GM18951 (cell line): ENCODE data around the gene ZCWPW2.

Experiments used
- POLR2A ChIP-seq: IDR thresholded peaks from 4 replicates; pipeline ENCODE4 v1.6.1; 2011; ENCODE audit warnings: mild to moderate bottlenecking; ENCODE audit not compliant: insufficient read length, insufficient read depth; ENCODE audit errors: extremely low read depth
- in situ Hi-C: fragments of 300-500 bp; cut with MboI; formaldehyde crosslinking; loops from one replicate; pipeline ENCODE4 v1.12.0; 2022; ENCODE audit warnings: low sequenced_read_pairs, mixed read lengths, inconsistent platforms; ENCODE audit not compliant: unreplicated experiment

Gene ZCWPW2

DNA sequence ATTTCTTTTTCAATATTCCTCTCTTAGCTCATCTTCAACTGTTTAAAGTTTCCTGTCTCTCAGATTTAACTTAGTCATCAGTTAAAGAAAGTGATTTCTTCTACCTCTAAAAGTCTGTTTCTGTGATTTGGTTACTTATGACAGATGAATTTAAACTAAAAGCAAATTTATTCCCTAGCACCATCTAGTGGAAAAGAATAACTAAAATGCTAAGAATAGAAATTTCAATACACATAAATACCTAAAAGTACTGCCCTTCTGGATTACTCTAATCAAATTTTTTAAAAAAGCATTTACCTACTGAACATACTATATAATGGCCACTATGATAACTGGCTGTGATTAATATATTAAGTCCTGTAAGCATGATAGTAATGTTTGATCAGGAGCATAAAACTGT, 14.0 kb upstream of the ZCWPW2 start:
- no peak for TF ChIP-seq POLR2A
- in situ Hi-C loops, result loop anchor here (10.0 kb wide), 1 partner anchor 620 kb away; no protein-coding TSS in a partner anchor

DNA sequence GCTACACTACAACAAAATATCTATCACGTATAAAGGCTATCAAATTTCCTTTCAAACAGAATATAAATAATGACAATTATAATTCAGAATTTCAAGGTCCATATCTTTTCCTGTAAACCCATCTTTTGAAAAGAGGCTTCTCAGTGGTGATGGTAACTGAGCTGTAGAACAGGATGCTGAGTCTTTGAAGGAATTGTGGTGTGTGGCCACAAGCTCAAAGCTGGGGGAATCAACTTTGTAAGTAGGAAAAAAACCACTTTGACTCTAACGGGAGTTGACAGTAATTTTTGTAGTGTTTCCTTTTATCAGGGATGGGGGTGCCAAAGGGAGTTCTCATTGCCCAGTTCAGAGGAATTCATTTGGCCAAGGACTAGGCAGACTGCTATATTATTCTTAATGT, 13.3 kb upstream of the ZCWPW2 start:
- TF ChIP-seq POLR2A, result no peak
- in situ Hi-C loops, result loop anchor here (10.0 kb wide), 1 partner anchor 620 kb away; no protein-coding TSS in a partner anchor

DNA sequence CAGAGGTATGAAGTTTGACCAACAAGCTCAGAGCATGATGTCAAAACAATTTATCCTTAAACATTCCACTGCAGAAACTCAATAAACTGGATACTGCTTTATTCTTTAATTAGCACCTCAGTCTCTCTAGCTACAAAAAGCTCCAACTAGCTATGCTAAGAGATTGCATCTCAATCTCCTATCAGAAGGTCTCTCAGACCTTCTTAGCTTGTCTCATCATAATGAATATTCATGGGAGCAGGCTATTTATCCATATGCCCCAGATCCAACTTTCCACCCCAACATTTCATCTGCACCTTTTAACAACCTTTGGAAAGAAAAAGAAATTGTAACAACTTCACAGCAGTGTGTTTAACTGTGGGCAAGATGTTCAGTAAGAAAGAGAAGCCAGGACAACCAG, 11.3 kb upstream of the ZCWPW2 start:
- no peak for TF ChIP-seq POLR2A
- in situ Hi-C loops, result loop anchor here (10.0 kb wide), 1 partner anchor 622 kb away; no protein-coding TSS in a partner anchor

DNA sequence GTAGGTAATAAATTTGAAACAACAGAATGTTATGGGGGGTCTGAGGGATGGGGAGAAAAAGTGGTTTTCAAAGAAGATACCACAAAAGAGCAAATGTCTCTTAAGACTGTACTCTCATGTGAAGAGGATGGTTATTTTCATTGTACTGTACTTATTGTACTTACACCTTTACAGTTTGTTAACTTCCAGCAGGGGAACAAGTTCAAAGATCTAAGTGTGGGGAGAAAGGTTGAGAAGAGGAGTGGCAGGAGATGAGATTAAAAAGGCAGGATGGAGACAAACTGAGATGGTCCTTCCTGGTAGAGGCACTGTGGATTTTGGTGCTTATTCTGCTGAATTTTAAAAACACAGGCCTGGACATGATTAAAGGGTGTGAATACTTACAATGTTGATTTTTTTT, 5.4 kb upstream of the ZCWPW2 start:
- TF ChIP-seq POLR2A, result no peak
- in situ Hi-C loops, result no loop called here

DNA sequence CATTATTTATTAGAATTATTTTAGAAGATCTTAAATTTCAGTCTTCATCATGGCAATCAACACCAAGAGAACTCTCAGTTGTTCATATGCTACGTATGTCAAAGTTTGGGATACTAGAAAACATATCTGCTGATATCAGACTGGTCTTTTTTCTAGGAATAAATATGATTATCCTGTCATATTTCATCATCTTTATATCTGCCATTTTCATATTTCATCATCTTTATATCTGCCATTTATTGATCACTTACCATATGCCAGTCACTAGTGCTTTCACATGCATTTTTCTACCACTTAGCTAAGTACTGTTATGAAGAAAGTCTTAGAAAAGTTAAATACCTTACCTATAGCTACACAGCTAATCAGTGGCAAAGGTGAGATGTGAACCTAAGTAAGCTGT, 2.8 kb upstream of the ZCWPW2 start:
- TF ChIP-seq POLR2A, result no peak
- in situ Hi-C loops, result no loop called here

DNA sequence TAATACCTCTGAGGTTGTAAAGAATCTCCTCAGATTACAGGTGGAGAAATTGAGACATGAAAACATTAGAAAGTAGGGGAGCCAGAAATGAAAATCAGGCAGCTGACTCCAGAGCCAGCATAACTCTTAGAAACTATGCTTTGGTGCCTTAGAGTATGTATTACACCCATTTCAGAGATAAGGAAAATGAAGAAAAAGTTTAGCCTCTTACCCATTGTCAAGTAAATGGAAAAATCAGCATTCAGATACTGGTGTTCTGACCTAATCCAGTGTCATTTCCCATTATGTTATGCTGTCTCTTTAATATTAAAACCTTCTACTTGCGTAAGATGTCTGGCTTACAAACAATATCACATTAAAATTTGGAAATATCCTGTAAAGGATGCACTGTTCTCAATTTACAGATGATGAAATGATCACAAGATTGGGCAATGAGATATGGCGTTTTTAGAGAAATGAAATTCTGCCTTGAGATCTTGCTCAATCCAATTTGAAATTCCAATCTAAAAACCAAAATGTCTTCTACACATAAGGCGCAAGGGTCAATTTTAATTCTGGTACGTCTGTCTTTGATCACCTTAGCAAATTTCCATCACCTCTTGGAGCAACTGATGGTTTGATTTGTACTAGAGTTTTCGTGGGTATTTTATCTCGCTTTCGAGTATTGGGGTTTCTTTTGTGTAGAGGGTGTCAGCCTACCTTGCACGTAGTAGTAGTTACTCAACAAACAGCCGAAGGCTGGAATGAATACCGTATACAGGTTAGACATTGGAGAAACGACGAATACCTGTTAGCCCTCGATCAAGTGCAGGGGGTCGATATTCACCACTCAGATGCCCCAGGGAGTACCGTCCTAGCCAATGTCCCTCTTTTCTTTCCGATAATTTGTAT, 902 bp upstream of the ZCWPW2 start:
- in situ Hi-C loops, result no loop called here
- TF ChIP-seq POLR2A, result no peak

DNA sequence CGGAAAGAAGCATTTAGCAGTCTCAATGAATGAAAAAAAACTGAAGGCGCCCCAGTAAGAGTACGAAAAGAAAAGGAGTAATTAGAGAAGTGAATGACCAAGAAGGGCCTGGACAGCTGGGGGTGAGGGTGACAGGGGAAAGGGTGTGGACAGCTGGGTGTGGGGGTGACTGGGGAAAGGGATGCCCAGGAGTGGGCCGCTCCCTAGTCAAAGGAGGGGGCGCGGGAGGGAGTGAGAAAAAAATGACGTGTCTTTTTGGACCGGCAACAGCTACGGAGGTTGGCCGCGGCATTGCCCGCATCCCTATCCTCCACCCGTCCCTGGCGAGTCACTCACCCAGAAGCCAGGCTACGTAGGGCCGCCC, 274 bp upstream of the ZCWPW2 start:
- in situ Hi-C loops, result no loop called here
- TF ChIP-seq POLR2A, result no peak

DNA sequence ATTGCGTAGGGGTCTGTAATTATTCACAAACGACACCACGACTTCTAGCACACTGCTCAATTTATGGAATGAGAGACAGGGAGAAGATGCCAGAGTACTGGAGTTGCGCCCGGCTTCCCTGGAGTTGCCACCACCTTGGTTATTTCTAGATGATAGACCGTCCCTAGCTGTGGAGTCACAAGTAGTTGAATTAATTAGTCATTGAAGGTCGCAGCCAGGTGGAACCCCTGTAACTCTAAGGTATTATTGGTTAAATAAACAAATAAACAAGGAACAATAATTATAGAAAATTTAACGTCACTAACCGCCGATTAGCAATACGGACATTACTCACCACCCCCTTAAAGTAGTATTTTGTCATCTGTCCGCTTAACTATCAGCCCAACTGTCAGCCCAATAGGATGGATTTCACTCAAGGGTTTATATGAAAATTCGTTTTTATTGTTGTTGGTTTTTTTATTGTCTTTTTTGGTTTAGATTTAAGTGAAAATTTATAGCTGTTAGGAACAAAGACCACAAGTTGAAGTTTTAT, 1.0 kb downstream of the ZCWPW2 start:
- in situ Hi-C loops, result no loop called here

DNA sequence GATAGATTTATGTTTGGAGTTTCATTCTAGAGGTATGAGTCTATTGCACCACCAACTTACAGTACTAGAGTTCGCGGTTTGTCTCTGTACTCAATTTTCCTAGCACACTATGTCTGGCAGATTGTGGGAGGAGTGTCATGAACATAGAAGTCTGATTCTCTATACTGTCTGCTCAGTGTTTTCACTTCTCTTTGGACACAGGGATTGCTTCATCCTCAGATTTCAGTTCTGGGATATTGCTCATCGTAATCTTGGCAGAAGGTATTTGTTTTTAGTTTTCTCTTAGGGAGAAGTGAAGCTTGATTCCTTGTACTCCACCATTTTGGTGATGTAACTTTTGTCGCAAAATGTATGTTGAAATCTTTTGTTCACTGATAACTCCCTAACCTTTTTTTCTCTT, 27.9 kb downstream of the ZCWPW2 start:
- in situ Hi-C loops, result no loop called here
- TF ChIP-seq POLR2A, result no peak

More for the DNA sequence above, 1.0 kb downstream of the ZCWPW2 start:
- TF ChIP-seq POLR2A, result no peak

DNA sequence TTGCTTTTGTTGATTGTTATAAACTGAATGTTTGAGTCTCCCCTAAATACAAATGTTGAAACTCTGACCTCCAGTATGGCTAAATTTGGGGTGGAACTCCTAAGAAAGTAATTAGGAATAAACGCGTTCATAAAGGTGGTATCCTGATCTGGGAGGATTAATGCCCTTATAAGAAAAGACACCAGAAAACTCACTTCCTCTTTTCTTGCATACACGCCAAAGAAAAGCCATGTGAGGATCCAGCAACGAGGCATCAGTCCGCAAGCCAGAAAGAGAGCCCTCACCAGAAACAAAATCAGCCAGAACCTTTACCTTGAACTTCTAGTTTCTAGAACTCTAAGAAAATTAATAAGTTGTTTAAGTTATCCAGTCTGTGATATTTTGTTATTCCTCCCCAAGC, 37.5 kb downstream of the ZCWPW2 start:
- TF ChIP-seq POLR2A, result no peak

DNA sequence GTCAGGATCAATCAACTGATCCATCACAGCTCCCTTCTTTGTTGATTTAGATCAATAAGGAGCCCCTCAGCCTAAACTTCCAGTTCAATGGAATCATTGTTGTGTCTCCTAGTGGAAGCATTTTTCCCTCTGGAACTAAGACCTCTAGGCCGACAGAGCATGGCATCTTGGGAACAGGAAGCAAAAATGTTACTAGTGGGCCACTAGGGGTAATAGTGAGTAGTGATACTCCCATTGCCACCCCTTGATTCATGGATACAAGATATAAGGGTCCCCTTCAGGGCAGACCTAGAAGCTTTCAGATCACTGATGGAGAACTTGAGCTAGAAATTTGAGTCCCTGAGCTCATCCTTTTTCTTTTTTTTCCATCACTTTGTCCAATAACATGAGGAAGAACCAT, 40.5 kb downstream of the ZCWPW2 start:
- in situ Hi-C loops, result no loop called here
- TF ChIP-seq POLR2A, result no peak

More for the DNA sequence above, 37.5 kb downstream of the ZCWPW2 start:
- in situ Hi-C loops, result no loop called here

DNA sequence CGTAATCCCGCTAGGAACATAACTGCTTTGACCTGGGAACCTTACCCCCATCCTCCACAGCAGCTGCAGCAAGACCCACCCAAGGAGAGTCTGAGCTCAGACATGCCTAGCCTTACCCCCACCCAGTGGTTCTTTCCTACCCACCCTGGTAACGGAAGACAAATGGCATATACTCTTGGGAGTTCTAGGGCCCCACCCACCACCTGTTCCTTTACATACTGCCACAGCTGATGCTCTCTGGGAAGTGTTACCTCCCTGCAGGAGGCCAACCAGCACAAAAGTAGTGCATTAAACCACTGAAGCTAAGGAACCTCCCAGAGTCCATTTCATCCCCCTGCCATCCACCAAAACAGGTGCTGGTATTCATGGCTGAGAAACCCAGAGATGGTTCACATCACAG, 50.7 kb downstream of the ZCWPW2 start:
- no peak for TF ChIP-seq POLR2A
- in situ Hi-C loops, result no loop called here

DNA sequence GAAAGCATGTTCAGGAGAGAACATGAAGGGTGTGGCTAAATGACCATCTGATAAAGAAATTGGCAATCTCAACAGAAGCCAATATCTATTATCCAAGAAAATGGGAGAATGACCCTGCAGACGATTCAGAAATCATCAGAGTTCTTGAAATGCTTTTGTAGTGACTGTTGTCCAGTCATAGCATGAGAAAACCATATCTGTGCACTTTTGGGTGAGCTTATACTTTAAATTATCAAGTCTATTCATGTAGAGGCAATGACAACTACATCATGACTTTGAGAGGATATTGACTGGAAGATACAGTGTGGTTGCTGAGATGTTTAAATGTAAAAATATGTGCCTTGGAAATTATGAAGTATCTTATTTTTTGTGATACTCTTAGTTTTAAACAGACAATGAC, 57.7 kb downstream of the ZCWPW2 start:
- in situ Hi-C loops, result no loop called here
- no peak for TF ChIP-seq POLR2A

DNA sequence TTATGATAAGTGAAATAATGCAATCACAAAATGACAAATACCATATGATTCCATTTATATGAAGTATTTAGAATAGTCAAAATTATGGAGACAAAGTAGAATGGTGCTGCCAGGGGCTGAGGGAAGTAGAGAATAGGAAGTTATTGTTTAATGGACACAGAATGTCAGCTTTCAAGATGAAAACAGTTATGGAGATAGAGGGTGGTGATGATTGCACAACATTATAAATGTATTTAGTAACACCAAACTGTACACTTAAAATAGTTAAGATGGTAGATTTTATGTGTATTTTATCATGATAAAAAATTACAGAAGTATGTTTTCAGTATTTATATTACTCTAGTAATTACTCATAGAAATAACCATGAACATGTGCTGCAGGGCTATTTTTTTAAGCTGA, 100.9 kb downstream of the ZCWPW2 start:
- TF ChIP-seq POLR2A, result no peak
- in situ Hi-C loops, result no loop called here
